ENCODE data around the gene METTL22.

- TF ChIP-seq MXI1 (IDR thresholded peaks at IDR 0.05; ENCODE audit: low read depth, low read length): no peak
- TF ChIP-seq RFX5 (IDR thresholded peaks at IDR 0.05; ENCODE audit: low read length): no peak
- TF ChIP-seq, protein P1, sequence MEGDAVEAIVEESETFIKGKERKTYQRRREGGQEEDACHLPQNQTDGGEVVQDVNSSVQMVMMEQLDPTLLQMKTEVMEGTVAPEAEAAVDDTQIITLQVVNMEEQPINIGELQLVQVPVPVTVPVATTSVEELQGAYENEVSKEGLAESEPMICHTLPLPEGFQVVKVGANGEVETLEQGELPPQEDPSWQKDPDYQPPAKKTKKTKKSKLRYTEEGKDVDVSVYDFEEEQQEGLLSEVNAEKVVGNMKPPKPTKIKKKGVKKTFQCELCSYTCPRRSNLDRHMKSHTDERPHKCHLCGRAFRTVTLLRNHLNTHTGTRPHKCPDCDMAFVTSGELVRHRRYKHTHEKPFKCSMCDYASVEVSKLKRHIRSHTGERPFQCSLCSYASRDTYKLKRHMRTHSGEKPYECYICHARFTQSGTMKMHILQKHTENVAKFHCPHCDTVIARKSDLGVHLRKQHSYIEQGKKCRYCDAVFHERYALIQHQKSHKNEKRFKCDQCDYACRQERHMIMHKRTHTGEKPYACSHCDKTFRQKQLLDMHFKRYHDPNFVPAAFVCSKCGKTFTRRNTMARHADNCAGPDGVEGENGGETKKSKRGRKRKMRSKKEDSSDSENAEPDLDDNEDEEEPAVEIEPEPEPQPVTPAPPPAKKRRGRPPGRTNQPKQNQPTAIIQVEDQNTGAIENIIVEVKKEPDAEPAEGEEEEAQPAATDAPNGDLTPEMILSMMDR (IDR thresholded peaks at IDR 0.05): no peak
- TF ChIP-seq, protein P2, sequence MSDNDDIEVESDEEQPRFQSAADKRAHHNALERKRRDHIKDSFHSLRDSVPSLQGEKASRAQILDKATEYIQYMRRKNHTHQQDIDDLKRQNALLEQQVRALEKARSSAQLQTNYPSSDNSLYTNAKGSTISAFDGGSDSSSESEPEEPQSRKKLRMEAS (IDR thresholded peaks at IDR 0.05; ENCODE audit: low read depth): no peak
- no peak for TF ChIP-seq POLR2AphosphoS5 (IDR thresholded peaks at IDR 0.05; ENCODE audit: low read depth, low read length)
- TF ChIP-seq IRF3 (IDR thresholded peaks at IDR 0.05; ENCODE audit: low read depth, low read length): no peak
- no peak for TF ChIP-seq YY1 (IDR thresholded peaks at IDR 0.05; ENCODE audit: low read depth)
- TF ChIP-seq, protein P3, sequence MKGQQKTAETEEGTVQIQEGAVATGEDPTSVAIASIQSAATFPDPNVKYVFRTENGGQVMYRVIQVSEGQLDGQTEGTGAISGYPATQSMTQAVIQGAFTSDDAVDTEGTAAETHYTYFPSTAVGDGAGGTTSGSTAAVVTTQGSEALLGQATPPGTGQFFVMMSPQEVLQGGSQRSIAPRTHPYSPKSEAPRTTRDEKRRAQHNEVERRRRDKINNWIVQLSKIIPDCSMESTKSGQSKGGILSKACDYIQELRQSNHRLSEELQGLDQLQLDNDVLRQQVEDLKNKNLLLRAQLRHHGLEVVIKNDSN (IDR thresholded peaks at IDR 0.05; ENCODE audit: borderline replicate concordance, low read depth): no peak
These were observed 23.6 kb downstream of the METTL22 start for GRCh38 chr16:8645141-8645521.
